GM18498 (cell line): ENCODE data around the gene IFT43.
A peak's percentile ranks its signal among the peaks of the same experiment; 100 is the strongest.

Experiments
- ATAC-seq: cut with Tn5 transposase; IDR thresholded peaks from one replicate; pipeline ENCODE4 v1.9.1; 2021; ENCODE audit warnings: mild to moderate bottlenecking, moderate library complexity; ENCODE audit not compliant: unreplicated experiment

Gene IFT43

DNA sequence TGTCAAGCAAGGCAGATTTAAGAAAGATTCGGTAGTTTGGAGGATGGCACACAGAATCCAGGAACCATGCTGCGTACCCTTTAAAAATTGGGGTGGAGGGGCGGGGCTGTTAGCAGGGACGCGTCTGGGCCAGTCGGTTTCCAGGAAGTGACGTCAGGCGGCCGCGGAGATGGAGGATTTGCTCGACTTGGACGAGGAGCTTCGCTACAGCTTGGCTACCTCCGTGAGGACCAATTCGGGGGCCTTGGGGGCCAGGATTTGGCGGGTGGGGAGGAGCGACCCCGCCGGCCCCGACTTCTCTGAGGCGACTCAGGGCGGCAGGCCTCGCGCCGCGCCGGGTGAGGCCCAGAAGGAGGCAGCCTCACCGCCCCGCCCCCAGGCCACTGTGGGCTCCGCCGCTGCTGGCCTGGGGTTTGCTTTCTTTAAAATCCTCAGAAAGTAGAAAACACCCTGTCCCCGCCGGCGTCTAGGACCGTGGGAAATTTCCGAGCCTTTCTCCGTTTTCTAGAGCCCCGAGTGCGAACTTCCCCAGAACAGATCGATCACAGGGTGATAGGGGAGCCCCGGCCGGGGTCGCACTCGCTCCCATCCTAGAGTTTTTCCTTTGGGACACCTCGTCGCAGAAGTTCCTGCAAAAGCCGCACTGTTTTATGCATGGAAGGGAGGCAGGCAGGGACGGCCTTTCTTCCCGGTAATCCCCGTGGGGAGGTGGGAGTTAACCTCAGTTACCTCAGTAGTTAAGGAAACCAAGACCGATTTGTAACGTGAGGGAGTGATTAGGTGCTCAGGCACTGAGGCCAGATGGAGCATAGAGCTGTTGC lies at the start of gene IFT43:
Gene IFT43, plus strand, starts transcription at position 146 of the 821 bp plus-strand sequence. Its CDS starts 24 bp downstream, at position 170.
- peak; percentile 77 for ATAC-seq

DNA sequence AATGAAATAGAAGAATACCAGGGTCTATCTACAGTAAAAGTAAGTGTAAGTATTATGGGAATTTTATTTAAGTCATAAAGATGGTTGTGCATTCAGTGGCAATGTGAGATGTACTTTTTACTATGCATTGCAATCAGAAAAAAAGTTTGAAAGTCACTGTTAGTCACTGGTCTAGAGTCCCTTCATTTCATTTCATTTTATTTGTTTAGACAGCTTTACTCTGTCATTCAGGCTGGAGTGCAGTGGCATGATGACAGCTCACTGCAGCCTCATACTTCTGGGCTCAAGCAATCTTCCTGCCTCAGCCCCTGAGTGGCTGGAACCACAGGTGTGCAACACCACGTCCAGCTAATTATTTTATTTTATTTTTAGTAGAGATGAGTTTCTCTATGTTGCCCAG lies 46.4 kb upstream of the IFT43 start:
- no peak for ATAC-seq

DNA sequence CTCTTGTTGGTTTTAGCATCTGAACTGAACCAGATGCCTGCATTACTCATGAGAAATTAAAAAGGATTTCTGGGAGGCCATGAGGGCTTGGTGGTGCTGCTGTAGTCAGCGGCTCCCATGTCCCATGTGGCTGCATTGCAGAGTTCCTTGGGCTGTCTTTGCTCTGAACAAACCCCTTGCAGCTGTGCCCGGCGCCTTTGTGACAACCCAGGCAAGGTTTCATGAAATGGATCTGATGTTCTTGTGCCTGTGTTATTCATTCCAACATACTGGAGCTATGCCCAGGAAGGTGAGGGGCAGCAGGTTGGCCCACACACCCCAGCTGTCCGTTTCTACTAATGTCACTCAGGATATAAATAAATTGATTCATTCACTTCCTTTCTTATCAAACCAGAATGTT lies 44.5 kb upstream of the IFT43 start:
- ATAC-seq = no peak

DNA sequence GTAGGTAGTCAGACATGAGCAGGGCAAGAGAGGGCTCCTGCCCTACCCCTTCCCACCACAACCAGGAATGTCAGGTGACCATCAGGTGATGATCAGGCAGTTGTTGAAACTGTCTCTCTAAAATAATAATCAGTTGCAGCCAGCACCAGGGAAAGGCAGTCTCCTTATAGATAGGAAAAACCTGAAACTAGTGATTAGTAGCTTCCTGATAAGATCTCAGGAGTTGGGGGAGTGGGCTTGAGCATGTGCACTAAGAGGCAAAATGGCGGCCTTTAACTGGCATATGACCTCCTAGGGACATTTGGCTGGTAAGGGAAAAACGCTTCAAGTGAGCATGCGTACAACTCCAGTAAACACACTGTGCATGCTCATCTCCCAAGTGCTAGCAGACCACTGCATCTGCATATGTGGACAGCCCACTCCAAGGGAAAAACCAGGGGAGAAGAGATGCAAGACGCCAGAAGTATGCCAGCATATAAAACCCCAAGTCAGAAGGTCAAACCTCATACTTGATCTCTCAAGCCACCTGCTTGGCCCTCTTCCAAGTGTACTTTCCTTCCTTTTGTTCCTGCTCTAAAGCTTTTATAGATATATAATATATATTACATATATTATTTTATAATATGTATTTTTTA lies 40.8 kb upstream of the IFT43 start:
- ATAC-seq = no peak

DNA sequence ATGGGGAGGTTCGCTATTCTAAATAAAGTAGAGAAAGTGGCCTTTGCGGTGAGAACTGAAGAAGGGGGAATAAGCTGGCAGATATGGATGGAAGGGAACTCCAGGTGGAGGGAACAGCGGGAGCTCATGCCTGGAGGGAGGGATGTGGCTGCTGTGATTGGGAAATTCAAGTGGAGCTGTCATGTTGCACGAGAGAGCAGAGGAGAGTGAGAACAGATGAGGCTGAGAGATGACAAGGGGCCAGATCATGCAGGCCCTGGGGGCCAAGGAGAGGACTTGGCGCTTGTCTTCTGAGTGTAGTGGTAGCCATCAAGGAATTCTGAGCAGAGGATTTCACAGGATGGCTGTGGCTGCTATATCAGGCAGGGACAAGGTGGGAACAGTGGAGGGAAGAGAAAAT lies 38.8 kb upstream of the IFT43 start:
- no peak for ATAC-seq

DNA sequence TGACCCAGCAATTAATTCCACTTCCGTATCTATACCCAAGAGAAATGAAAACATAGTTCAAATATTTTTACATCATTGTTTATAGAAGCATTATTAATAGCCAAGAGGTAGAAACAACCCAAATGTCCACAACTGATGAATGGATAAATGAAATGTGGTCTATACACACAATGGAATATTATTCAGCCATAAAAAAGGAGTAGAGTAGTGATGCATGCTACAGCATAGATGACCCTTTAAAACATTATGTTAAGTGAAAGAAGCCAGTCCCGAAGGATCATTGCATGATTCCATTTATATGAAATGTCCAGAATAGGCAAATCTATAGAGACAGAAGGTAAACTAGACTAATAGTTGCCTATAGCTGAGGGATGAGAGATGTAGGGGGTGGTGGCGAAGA lies 33.1 kb upstream of the IFT43 start:
- ATAC-seq = no peak

DNA sequence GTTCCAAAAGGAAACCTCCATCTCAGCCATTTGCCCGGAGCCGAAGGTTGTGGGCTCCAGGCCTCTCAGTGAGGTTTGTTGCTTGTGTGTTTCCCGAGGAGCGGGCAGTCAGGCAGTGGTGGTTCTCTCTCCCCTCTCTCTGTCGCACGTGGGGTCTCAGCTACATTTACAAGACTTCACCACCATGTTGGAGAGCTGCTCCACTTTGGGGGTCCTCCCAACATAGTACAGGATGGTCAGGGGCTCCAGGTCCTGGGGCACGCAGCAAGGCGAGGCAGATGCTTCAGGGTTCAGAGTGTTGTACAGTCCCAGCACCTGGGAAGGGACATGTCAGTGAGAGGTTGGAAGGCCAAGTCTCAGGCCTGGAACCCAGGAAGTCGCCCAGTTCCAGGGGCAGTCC lies 26.5 kb upstream of the IFT43 start:
- no peak for ATAC-seq

DNA sequence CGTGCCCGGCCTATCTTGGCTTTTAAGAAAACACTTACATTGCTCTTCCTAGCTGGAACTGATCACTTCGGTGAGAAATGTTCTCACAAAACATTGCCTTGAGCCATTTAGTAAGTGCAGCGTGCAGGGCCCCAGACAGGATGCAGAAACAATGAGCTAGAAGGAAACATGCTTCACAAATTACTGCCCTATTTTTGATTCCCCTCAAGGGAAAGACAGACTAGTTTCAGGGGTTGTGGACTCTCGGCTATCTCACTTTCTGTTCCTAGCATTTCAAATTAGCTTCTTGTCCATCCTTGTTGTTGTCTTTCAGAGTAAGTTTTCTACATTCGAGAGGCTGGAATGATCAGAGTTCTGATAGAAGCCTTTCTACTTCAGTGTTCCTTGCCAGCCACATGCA lies 25.3 kb upstream of the IFT43 start:
- ATAC-seq = peak; percentile 77

DNA sequence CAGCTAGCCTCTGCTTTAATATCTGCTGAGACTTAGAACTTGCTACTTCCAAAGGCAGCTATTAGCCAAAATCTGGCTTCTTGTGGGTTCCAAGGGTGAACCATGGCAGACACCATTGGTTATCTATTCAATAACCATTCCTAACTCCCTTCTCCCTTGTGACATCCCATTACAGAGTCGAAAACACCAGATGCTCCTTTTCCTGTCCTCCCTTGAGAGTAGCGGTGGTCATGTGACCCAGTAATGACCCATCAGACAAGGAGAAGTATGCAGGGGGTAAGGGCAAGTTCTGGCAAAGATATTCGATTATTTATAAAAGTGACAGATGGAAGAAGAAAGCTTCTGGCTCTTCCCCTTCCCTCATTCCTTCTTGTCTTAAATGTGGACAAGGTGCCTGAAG lies 23.9 kb upstream of the IFT43 start:
- no peak for ATAC-seq

DNA sequence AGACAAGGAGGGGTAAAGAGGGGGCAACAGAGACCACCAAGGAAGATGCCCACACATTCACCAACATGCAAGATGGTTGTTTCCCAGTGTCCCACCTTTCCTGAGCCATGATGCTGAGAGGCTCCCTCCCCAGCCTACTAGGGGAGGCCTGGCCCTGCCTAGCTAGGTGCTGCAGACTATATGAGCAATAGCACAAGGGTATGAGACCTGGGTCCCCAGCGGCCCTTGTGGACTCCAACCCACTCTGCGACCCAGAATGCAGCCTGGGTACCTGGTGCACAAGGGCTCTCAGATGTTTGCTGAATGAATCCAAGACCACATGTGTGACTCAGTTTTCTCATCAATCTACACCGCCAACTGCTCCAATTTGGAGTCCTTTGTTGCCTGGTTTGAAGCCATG lies 17.7 kb upstream of the IFT43 start:
- ATAC-seq = no peak

DNA sequence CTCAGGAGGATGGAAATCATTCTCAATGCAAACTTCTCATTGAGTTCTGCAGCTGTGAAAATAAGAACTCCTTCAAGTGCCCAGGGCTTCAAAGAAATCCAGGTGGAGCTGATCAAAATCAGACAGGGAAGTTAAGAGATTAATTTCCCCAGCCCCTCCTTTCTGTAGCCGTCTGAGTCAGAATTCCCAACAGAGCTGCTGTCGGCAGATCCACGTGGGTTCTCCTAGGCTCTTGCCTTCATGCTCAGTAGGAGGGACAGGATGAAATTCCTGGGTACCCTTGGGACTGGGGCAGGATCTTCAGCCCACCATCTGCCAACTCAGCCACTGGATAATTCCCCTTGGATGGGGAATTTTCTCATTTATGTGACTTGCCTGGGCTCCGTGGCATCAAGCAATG lies 17.1 kb upstream of the IFT43 start:
- no peak for ATAC-seq

DNA sequence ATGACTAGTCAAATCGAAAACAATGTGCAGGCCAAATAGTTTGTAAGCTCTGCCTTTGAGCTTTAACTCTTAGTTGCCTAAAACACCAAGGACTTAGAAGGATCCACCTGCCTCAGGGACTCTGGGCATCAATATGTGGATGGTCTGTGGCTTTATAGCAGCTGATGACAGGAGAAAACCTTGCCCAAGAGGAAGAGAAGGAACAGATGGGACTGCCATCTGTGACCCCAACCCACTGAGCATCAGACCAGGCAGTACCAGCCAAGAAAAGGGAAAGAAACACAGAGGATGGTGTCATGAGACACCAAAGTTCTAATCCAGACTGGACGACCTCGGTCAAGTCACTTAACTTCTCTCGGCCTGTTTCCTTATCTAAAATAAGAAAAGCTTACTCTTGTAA lies 16.4 kb upstream of the IFT43 start:
- no peak for ATAC-seq

DNA sequence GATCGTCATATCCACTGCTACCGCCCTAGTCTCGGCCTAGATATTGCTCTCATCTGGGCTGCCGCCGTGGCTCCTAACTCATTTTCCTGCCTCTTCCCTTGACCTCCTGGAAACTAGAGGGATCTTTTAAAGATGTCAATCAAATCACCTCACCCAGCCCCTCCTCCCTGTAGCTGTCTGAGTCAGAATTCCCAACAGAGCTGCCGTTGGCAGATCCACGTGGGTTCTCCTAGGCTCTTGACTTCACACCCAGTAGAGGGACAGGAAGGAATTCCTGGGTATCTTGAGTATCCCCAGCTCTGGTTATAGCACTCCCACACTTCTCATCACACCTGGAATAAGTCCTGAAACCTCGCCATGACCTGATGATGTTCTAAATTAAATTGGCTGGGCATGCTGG lies 15.7 kb upstream of the IFT43 start:
- ATAC-seq = no peak

DNA sequence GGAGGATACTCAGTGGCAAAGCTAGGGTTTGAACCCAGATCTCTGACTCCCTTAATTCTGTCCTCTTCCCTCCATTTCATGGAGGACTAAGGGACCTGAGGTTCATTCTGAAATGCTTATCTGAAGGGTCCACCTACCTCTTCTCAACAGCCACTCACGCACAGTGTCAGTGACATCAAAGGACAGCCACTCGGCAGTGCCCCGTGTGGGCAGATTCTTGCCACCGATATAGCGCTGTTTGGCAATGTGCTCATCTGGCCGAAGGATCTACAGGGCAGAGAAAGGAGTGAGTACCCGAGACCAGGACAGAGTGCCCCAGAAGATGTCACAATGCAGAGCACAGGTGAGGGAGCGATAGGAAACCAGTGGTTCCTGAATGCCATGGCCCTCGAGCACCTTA lies 14.6 kb upstream of the IFT43 start:
- ATAC-seq = no peak

DNA sequence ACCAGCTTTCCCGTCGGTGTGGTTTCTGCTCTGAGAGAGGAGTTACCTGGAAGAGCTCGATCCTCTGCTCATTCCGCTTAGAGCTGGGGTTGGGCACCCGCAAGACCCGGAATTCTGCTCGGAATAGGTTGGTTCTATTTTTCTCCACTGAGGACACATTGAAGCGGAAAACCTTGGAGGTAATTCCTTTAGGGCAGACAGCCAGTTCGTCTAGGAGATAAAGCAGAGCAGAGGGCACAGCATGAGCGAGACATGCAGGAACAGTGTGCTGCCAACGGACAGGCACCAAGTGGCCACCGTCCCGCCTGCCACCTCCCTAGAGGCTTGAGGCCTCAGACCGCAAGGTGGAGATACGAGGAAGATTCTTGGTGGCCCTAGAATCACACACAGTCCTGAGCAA lies 14.1 kb upstream of the IFT43 start:
- no peak for ATAC-seq

DNA sequence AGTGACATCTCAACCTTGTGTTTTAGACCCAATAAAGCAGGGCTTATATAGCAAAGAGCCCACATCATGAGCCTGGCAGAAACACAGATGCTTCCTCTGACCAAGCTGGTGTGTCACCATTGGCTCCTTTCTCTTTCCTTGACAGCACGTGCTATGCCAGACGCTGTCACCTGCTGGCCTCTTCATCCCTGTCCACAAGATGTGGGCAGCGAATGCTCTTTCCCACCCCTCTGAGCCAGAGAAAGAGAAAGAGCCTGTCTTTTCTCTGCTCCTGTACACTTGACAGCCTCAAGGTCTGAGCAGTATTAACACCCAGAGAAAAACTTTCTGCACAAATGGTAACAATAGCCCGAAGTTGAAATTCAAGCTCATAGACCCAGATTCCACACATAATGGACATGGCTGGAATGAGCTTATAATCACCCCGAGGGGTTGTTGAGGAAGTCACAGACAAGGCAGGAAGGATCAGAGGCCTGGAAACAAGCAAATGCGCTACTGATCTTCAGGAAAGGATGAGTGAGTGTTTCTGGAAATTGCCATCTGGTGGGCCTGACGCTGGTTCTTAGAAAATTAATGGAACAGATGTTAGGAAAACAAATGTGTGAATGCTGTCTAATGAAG lies 12.7 kb upstream of the IFT43 start:
- no peak for ATAC-seq

DNA sequence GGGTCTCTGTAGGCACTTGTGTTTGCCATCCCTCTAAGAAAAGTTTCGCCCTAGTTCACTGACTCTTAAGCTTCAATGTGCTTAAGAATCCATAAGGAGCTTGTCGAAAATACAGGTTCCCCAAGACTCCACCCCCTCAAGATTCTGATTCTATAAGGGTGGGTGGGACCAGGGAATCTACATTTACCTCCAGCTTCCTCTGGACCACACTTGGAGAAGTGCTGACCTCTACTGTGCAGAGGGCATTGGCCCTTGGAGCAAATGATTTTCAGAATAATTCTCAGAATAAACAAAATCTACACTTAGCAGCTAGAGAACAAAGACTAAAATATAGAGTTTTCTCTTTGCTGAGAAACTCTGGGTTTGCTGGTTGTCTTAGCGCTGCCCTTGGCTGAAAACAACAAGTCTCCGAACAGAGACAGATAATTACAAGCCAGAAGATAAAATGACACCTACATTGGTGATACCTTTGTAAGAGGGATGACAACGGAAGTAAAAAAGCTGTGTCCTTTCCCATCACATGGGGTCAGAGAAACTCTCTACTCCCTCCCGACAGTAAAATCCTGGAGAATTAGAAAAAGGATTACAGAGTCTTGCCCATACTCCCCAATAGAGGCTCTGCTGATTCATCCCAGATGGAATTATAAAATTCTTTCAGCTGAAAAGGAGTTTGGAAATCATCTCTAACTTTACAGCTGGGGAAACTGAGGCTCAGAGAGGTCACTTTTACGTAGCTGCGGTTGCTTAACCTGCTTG lies 8.6 kb upstream of the IFT43 start:
- no peak for ATAC-seq

DNA sequence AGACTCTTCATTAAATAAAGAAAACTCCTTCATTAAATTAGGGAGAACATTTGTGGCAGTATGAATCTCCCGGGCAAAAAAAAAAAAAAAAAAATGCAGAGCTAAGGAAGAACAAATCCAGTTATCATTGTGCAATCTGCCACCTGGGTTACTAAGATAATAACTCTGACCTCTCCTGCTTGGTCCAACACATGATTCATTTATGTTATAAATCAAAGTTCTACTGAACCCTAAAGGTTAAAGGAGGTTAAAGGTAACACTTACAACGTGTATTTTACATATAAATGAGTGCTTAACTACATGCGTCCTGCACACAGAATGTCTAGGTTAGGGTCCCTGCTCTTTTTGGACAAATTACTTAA lies 8.0 kb upstream of the IFT43 start:
- no peak for ATAC-seq

DNA sequence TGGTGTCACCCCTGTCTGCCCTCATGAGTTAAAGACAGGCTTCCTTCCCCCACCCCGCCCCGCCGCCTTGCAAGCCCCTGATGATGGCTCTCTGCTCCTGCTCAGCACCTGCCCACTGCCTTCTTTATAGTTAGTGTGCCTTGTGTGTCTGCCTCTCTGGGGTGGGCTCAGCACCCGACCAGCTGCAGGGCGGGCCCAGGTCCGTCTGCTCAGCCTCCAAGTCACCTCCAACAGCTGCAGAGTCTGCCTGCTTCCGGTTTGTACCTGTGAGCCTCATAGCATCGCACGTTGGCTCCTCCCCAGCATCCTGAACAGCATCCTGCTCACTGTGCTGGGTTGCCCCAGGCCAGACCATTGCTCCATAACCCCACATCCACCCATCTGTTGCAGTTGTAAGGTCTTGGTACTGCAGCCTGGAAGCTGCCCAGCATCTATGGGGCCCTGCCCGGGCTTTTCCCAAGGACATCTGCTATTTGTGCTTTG lies 7.3 kb upstream of the IFT43 start:
- no peak for ATAC-seq

DNA sequence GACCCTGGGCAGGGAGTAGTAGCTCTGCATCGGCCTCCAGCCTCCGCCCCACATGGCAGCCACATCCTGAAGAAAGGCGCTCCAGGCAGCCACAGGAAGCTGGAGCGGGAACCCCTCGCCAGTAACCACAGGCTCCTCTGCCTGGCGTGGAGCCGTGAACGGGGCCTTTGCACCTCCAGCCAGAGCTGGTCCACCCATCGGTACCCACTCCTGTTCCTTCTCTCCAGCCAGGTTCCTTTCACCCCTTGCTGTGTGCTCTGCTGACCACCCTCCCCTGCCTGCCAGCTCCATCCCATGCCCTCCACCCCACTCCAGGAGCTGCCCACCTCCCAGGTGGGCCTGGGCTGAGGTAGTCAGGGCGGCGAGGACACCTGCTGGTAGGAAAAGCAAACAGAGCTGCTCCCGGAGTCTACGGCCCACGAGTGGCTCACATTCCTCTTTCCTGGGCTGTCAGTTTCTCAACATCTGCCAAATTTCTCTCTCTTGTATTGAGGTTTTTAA lies 6.4 kb upstream of the IFT43 start:
- ATAC-seq = no peak
